GM21723 (cell line): ENCODE results near the gene CCR2.
"Not testable (repeated sequence)": the region's sequence is repeated elsewhere in the genome, so short reads cannot be mapped to it uniquely, and the experiment has no call there.

ENCODE experiments used
- ATAC-seq: cut with Tn5 transposase; IDR thresholded peaks from one replicate; pipeline ENCODE4 v1.9.1; 2021; ENCODE audit warnings: mild to moderate bottlenecking, moderate library complexity; ENCODE audit not compliant: unreplicated experiment

Gene CCR2

GRCh38 chr3:46375814-46376213 lies 21.9 kb downstream of the CCR2 start:
- ATAC-seq = no peak

- no peak for ATAC-seq
Measured at GRCh38 chr3:46378426-46378942, 24.6 kb downstream of the CCR2 start.

GRCh38 chr3:46380471-46381221 lies 26.7 kb downstream of the CCR2 start:
- no peak for ATAC-seq

DNA sequence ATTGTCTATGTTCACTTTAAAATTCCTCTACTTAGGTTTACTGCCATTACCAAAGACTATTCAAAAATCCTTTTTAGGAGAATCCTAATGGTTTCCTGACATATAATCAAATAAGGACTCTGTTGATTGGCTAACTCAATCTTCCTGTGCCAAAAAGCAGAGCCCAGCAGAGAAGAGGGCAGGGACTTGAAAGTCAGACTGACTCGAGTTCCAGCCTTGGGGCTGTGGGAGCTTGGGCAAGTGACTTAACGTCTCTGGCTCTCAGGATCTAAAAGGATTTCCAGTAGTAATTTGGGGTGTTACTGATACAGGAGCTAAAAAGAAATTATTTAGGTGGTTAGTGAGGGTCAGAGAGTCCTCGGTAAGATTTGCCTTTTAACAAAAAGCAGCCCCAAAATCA lies 27.7 kb downstream of the CCR2 start:
- no peak for ATAC-seq

DNA sequence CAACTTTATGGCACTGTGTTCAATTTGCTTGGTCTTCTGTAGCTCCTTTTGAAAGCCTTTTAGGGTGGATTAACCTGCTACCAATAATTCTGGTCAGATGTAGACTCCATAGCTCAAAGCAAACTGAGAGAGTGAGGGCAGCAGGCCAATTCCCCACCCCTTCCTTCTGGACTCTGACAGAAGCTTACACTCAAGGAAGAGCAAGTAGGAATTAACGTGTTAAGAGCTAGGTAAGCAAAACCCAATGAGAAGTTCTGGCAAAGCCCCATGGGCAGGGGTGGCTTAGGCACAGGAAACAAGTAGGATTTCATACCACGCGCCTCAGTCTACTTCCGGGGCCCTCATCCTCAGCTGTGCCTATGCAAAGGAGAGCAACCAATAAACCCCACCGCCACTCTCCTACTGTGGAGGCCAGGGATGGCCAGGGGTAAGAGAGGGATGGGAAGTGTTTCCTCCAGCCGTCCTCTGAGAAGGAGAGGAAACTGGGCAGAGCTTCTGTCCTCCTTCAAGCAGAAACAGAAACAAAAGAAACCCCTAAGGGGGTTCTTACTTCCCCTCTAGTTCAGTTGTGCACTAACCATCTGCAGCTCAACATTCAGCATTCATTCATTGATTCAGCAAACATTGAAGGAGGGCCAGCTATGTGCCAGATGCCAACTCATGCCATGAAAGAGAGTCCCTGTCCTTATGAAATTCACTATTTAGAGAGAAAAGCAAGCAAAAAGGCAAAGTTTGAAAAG lies 29.5 kb downstream of the CCR2 start:
- ATAC-seq = no peak

- no peak for ATAC-seq
Measured at GRCh38 chr3:46383951-46384330, 30.0 kb downstream of the CCR2 start.

DNA sequence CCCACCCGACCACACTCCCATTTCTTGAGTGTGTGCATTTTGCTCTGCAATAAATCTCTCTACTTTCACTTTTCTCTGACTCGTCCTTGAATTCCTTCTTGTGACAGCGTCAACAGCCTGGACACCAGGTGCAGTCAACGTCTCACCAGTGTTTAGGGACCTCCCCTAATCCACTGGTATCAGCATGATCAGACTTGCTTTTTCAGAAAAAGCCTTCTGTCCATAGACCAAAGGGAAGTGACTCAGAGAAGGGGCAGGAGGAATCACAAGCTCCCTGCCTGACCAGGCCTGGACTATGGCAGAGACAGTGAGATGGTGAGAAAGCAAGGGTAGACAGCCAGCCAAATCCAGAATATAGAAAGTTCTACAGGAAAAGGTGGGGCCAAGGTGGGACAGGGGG lies 32.3 kb downstream of the CCR2 start:
- no peak for ATAC-seq

- not testable (repeated sequence) for ATAC-seq
Measured at GRCh38 chr3:46388847-46389246, 34.9 kb downstream of the CCR2 start.

- ATAC-seq = no peak
Measured at GRCh38 chr3:46389306-46389705, 35.4 kb downstream of the CCR2 start.

GRCh38 chr3:46391526-46391925 lies 37.6 kb downstream of the CCR2 start:
- not testable (repeated sequence) for ATAC-seq

DNA sequence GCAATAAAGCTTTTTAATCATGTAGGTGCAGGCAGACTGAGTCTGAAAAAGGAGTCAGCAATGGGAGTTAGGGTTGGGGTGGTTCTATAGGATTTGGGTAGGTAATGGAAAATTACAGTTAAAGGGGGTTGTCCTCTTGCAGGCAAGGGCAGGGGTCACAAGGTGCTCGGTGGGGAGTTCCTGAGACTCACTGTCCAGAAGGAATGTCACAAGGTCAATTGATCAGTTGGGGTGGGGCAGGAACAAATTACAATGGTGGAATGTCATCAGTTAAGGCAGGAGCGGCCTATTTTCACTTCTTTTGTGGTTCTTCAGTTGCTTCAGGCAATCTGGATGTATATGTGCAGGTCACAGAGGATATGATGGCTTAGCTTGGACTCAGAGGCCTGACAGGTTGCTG lies 39.1 kb downstream of the CCR2 start:
- ATAC-seq = no peak

DNA sequence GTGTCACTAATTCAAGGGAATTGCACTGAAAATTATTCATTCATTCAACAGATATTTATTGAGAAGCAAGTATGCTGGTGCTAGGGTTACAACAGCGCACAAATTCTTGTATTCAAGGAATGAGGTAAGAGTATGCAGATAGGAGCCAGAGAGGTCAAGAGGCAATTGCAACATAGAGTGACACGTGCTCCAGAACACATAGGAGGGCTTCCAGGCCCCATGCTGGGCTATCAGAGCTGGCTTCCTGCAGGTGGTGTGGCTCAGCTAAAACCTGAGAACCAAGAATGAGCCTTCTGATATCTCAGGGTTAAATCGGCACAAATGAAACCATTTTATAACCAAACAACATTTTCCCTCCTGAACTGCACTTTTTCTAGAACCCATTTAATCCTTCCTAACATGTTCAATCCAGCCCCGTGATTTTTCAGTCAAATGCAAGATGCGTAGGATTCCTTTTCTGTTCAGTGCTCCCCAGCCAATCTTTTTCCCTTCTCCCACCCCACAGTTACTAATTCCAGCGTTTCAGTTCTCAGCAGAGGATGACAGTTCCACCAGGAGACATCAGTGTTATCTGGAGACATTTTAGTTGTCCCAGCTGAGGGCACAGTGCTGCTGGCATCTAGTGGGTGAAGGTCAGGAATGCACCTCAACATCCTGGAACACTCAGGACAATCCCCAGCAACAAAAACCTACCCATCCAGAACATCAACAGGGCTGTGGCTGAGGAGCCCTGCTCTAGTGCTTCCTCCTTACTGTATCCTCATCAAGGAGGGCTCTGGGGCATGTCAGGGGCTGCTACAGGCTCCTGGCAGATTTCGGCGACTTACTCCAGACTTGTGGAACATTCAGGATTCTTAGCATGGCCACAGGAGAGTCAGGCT lies 39.9 kb downstream of the CCR2 start:
- ATAC-seq = no peak

DNA sequence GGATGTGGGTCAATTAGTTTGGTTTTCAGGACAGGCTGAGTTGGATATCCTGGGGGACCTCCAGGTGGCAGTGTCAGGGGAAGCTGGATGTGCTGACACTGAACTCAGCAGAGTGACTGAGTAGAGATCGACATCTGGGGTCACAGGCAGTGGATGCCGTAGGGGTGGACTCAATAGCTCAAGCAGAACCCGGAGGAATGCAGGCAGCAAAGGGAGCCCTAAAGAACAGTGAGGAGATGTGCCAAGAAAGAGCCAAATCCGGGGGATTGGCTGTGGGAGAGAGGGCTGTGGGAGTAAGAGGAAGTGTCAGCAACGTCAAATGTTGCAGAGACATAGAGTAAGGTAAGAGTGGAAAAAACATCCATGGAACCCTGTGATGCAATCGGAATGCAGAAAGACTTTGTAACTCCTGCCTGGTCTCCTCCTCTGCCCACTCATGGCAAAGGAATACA lies 41.3 kb downstream of the CCR2 start:
- ATAC-seq = no peak

DNA sequence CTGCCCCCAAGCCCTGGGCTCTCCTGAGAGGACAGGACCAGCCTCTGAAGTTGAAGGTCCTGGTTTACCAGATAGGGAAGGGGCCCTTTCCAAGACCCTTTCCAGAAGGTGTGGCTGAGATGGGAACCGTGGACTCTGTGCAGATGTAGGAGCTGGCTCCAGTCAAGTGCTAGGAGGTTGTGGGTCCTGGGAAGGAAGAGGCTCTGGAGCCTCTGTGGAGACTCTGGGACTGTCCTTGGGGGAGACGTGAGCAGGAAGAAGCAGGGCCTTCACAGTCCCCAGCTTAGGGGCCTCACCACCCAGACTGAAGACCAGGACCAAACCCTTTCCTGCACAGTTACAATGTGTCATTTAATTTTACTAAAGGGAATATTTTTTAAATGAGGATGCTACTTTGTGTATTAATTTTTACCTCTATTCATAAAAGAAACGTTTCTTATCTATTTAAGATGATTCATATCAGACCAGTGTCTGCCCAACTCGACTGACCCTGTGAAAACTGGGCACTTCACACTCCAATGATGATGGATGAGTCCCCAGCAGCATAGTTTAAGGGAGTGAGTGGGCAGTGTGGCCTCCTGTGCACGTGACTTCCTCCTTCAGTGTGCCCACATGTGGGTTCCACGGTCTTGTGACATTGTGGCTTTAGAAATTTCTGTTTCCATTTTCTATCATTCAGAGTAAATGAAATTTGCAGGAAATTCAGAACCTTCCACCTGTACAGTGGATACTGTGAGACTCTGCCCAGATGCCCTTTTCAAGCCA lies 42.0 kb downstream of the CCR2 start:
- ATAC-seq = no peak

- ATAC-seq = no peak
Measured at GRCh38 chr3:46397111-46397510, 43.2 kb downstream of the CCR2 start.

DNA sequence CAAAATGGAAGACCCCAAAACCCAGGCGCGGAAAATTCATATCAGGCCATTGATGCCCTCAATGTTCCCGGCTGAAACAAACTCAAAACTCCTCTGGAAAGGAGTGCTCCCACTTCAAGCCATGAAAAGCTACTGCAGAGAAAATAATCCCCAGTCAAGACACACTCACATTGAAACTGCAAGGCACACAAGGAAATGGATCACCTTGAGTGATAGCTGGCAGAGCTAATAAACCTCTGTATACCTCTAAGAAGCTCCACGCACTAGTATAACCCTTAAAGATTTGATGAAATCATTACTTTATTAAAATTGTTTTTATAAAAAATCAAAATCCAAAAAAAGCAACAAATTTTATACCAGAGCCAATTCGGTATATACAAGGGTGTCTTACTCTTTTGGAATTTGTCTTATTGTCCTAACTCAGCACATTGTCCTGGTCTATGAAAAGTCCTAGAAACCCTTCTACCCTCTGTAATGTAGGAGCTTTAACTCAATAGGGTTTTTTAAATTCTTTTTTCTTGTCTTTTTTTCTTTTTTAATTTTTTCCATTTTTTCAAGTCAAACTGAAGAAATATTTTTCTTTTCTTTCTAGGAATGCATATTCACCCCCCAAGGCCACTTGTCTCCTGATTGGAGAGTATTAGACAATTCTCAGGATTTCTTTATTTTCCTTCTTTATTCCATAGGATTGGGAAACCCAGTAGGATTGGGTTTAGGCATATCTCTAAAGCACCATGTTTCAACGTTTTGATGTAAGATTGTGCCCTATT lies 44.5 kb downstream of the CCR2 start:
- no peak for ATAC-seq

DNA sequence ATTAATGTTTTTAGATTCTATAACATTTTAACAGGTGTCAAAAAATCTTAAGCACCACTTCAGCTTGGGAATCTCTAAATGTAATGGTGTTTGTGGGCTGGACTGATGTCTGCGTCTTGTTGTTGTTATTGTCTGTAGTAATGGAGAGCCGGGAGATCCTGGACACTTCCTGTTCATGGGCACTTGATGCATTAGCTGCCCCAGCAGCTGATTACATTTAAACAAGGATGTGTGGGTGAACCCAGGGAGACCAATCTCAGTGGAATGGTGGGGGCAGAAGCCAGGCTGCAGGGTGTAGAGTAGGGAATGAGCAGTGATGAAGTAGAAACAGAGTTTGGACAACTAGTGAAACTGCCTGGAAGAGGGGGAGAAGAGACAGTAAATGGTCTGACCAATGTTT lies 45.2 kb downstream of the CCR2 start:
- ATAC-seq = no peak

DNA sequence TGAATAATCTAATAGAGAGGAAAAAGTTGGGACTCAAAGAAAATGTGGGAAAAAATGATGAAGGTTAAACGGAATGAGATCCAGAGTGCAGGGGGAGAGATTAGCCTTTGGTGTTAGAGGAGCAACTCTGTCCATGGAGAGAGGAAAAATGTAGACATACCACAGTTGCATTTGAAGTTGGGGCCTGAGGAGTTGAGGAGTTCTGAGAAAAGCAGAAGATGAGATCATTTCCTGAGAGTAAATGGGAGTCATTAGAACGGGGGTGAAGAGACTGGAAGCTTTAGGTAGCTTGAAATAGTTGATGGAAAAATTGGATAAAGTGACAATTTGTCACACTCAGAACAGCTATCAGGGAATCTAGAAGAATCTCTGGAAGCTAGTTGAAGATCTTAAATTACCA lies 45.6 kb downstream of the CCR2 start:
- ATAC-seq = no peak

DNA sequence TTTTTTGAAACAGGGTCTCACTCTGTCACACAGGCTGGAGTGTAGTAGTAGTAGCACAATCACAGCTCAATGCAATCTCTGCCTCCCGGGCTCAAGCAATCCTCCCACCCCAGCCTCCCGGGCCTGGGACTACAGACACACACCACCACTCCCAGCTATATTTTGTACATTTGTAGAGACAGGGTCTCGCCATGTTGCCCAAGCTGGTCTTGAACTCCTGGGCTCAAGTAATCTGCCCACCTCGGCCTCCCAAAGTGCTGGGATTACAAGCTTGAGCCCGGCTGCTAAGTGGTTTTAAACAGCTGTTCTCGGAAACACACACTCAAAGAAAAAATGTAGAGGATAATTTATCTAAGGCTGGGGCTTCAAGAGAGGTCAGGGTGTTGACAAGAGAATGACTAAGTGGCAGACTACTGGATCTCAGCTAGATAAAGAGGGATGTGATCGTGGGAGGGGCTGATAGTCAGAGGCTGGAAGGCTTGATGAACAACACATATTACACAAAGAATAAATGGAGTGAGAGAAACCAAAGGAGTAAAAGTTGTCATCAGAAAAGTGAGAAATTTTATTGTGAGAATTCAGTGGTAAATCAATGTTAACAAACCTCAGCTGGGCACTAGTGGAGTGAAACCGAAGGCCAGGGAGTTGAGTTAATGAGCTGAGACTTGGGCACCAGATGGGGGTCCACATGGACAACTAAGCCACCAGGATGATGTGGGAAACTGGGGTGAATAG lies 46.3 kb downstream of the CCR2 start:
- ATAC-seq = no peak
